HG03196 (cell line): ENCODE measurements around the gene OOEP.

ENCODE experiments used
- ATAC-seq: cut with Tn5 transposase; IDR thresholded peaks from one replicate; pipeline ENCODE4 v1.9.1; 2021; ENCODE audit not compliant: unreplicated experiment

Gene OOEP

GRCh38 chr6:73367761-73368355 lies 1.8 kb downstream of the OOEP start:
- ATAC-seq = no peak

DNA sequence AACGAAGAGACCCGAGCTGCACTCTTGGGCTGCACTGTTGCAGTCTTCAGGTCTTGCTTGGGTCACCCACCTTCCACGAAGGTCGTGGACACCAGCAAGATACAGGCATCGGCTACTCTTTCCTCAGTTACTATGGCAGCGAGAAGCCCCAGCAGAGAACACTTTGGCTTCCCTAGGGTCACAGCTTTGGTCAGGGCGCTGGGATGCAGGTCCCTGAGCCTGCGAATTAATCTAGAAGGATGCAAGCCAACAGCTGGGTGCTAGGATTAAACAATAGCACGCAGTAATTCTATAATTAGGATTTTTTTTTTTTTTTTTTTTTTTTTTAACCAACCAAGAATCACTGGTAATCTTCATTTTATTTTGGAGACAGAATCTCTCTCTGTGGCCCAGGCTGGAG lies 5.1 kb downstream of the OOEP start:
- no peak for ATAC-seq

DNA sequence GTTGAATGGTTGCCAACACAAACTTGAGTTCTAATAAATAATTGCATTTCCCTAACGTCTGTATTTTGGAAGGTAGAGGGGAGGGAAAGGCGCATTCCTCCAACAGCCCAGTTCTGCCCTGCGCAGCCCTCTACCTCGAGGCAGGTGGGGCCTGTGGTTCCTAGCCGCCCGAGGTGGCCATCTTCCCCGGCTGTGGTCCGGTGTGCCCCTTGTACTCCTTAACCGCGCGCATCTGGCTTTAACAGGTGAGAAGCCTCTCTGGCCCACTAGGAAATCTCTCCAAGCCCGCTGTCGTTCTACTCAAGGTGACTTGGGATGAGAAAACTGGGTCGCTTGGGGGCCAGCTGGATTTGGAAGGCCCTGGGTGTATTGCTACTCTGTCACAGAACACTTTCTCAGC lies 5.6 kb downstream of the OOEP start:
- no peak for ATAC-seq

DNA sequence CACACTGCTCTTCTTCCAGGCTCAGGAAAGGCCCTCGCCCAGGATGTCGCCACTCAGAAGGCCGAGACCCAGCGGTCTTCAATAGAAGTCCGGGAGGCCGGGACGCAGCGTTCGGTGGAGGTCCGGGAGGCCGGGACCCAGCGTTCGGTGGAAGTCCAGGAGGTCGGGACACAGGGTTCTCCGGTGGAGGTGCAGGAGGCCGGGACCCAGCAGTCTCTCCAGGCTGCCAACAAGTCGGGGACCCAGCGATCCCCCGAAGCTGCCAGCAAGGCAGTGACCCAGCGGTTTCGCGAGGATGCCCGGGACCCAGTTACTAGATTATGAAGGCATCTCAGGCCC lies 6.2 kb downstream of the OOEP start:
- ATAC-seq = no peak

- no peak for ATAC-seq
Observed at GRCh38 chr6:73362869-73363536, 6.7 kb downstream of the OOEP start.

DNA sequence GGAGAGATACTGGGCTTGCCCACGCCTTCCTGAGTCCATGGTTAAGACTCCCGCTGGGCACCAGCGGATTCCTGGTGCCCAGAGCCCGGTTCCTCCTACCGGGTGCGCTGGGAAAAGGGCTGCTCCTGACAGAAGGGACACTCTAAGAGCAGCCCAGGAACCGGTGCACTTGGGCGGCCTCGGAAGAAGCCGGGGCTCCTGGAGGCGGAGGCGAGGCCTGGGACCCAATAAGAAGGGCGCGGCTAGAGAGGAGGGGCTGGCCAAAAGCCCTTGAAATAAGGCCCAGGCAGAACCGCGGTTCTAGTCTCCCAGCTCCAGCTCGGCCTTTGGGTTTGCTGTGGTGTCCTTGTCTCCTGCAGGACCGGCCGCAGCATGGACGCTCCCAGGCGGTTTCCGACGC lies 7.3 kb downstream of the OOEP start, which contains the start of gene KHDC3L:
Gene KHDC3L (plus strand): TSS at position 301 of the 400 bp plus-strand sequence. CDS start 72 bp downstream, at position 373.
- ATAC-seq = no peak

GRCh38 chr6:73353636-73354593 lies 15.8 kb downstream of the OOEP start, which contains the start of gene DPPA5:
DPPA5 (minus strand) TSS chr6:73354276; CDS start chr6:73354225, 51 bp downstream.
- ATAC-seq = no peak

DNA sequence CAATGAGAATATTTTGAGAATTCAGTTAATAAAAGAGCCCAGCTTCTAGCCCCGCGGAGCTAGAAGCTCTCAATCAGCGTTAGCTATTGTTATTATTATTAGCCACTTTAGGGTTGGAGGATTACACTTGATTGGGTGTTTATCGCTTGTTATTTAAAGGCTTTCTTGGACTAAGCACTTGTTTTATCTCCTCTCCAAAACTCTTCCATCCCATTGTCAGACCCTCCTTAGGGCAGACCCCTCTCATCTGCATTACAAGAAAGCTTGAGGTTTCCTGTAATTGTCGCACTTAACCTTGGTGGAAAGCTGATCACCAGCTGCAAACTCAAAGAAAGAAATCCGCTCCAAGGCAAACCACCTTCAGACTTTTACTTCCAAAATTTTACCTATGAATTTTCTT lies 20.4 kb downstream of the OOEP start:
- ATAC-seq = no peak

- ATAC-seq = no peak
Observed at GRCh38 chr6:73348550-73349204, 21.0 kb downstream of the OOEP start.

- ATAC-seq = no peak
Observed at GRCh38 chr6:73343164-73343563, 26.5 kb downstream of the OOEP start.

- ATAC-seq = no peak
Observed at GRCh38 chr6:73342174-73342573, 27.5 kb downstream of the OOEP start.

GRCh38 chr6:73341335-73341734 lies 28.4 kb downstream of the OOEP start:
- no peak for ATAC-seq

- no peak for ATAC-seq
Observed at GRCh38 chr6:73340048-73340447, 29.6 kb downstream of the OOEP start.

GRCh38 chr6:73339340-73339739 lies 30.4 kb downstream of the OOEP start:
- no peak for ATAC-seq

DNA sequence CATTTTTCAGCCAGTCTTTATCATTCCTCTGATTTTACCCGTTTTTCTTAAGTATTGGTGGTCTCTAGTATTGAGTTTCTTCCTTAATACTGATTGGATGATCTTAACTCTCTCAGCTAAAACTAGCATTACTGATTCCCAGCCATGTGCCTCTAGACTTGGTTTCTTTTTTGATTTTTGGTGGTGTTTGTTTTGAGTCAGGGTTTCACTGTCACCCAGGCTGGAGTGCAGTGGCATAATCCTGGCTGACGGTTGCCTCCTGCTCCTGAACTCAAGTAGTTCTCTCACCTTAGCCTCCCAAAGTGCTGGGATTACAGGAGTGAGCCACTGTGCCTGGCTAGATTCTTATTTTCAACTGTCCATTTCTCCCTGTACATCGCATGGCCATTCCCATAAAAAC lies 40.5 kb downstream of the OOEP start:
- no peak for ATAC-seq

- ATAC-seq = no peak
Observed at GRCh38 chr6:73328790-73329189, 40.9 kb downstream of the OOEP start.

DNA sequence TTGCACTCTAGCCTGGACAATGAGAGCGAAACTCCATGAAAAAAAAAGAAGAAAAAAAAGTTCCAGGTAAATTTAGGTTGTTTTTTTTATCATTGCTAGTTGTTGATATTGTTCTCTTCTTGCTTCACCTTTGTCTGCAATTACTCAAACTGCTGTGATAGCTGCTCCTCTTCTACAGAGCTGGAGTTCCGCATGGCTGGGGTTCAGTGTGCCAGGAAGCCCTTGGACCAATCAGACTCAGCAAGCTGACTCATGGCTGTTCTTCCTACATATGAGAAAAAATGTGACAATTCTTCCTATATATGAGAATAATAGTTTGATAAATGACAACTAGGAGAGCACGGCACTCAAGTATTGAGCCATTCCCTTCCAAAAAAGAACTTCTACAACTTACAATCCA lies 44.0 kb downstream of the OOEP start:
- no peak for ATAC-seq

- ATAC-seq = no peak
Observed at GRCh38 chr6:73323323-73323722, 46.4 kb downstream of the OOEP start.
